Hematopoietic multipotent progenitor cell treated with erythropoietin and hydrocortisone succinate and interleukin-3 and kit ligand, for 6 days (in vitro differentiated cells): ENCODE data around the gene FAM200B.

Experiments
- DNase-seq: peaks from one replicate; pipeline ENCODE4 v3.0.0-alpha.2; 2015

Gene FAM200B

DNA sequence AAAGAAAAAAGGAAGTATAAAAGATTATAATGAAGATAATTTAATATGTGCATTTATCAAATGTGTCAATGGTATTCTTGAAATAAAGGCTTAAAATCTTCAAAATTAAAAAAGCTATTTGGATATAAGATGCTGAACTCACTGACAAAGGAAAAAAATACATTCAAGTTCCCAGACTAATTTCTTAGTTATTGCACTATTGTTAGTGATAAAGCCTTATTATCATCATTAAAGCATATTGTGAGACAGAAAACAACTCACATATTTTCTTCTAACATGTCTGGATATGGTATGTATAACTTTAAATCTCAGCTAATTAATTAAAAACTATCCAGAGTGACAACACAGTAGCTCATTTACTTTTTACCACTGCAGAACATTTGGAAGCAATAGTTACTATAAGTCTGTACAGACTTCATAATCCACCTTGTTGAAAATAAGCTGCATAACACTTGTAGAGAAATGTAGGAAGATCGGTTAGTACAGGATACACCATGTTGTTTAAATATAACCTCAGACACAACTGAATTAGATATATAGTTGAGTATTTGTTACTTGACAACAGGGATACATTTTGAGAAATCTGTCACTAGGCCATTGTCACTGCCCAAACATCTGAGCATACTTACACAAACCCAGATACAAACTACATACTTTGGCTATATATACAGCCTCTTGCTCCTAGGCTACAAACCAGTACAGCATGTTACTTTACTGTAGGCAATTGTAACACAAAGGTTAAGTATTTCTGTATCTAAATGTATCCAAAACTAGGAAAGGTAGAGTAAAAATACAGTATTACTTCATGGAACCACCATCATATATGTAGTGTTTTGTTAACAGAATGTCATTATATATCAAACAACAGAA is 12.8 kb upstream of the FAM200B start:
- DNase-seq = no peak

- DNase-seq = no peak
These were observed 11.1 kb upstream of the FAM200B start for GRCh38 chr4:15670576-15670975.

DNA sequence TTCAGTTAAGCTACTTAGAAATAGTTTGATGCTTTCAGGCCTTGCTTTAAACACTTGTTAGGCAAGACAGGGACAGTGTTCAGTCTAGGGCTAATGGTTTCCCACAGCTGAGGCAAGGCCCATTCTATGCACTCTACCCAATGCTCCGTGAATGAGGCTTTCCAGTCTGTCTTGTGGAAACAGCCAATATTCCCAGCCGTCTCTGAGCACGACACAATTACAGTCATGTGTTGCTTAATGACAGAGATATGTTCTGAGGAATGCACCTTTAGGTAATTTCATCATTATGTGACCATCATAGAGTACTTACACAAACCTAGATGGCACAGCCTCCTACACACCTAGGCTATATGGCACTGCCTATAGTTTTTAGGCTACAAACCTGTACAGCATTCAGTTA is 9.5 kb upstream of the FAM200B start:
- no peak for DNase-seq

DNA sequence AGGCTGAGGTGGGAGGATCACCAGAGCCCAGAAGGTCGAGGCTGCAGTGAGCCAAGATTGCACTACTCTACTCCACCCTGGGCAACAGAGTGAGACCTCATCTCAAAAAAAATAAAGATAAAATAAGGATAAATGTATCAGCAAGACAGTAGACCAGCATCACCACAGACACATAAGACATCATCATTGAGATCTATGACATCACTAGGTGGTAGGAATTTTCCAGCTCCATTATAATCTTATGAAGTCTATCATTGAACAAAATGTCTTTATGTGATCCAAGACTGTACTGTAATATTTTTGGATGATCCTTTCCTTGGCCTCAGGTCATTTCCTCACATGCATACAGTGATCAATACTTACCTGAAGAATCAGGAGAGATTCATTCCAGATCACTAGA is 8.3 kb upstream of the FAM200B start:
- DNase-seq = no peak

DNA sequence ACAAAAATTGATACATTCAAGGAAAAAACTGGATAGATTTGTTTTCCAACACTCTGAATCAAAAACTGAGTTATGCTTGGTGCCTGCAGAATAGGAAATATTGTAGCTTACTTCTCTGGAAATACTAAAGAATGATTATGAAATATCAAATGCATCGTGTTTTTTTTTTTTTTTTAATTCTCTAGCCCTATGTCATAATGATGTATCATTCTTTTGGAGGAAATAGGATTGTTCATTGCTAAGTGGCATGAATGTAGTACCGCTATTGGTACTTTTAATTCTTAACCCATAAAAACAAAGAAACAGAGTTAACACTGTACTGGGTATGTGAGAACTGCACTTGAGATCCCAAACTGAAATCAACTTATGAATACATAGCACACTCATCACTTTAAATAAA is 7.6 kb upstream of the FAM200B start:
- DNase-seq = no peak

- DNase-seq = no peak
These were observed 6.7 kb upstream of the FAM200B start for GRCh38 chr4:15674926-15675325.

DNA sequence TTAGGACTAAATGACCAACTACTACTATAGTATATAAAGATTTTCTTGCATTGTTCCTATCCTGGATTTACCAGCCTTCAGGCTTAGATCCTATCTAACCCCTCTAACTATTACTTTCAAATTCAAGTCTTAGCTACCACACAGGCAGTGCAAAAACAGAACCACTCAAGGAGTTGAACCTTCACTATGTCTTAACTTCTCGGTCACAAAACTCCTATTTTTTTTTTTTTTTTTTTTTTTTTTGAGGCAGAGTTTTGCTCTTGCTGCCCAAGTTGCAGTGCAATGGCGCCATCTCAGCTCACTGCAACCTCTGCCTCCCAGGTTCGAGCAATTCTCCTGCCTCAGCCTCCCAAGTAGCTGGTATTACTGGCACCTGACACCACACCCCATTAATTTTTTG is 6.3 kb upstream of the FAM200B start:
- no peak for DNase-seq

DNA sequence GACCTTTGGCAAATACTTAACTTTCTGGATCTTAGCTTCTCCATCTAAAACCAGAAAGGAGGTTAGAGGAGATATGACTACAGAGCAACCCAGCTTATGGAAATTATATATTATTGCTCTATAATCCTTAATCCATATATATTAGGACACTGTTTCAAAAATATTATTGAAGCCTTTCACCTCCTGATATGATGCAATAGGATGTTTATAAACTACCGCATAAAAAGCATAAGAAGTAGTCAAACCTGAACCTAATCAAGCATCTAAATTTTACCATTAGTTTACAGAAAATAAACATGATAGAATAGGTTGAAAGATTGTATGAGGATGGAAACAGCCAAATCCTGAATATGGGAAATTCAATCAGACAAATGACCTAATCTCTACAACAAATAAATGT is 5.6 kb upstream of the FAM200B start:
- no peak for DNase-seq

DNA sequence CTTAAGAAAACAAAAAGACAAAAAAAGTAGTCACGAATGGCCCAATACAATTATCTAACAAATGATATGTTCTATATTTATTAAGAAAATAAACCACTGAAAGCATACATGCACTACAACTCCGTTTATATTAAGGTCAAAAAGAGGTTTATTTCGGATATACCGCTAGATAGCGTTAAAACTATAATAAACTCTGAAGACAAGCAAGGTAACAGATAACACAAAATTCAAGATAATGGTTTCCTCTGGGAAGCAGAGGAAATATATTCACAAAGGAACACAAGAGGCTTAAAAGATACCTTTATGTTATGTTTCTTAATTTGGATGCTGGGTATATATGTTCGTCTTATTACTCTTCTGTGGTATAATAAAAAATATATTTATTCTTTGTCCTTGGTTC is 4.7 kb upstream of the FAM200B start:
- DNase-seq = no peak

DNA sequence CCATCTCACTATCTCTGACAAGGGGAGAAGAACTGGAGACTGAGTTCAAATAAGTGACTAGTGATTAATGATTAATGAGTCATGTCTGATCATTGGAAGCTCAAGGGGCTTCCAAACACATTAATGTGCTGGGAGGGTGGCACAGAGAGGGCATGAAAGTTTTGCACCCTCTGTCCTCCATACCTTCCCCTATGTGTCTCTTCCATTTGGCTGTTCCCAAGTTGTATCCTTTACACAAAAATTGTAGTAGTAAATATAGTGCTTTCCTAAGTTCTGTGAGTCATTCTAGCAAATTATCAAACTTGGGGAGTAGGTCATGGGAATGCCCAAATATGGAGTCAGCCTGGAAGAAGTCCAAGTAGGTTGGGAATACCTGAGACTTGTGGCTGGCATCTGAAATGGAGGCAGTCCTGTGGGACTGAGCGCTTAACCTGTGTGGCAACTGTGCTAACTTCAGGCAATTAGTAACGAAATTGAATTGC is 4.1 kb upstream of the FAM200B start:
- no peak for DNase-seq

GRCh38 chr4:15681067-15681371 is 608 bp upstream of the FAM200B start:
- no peak for DNase-seq

DNA sequence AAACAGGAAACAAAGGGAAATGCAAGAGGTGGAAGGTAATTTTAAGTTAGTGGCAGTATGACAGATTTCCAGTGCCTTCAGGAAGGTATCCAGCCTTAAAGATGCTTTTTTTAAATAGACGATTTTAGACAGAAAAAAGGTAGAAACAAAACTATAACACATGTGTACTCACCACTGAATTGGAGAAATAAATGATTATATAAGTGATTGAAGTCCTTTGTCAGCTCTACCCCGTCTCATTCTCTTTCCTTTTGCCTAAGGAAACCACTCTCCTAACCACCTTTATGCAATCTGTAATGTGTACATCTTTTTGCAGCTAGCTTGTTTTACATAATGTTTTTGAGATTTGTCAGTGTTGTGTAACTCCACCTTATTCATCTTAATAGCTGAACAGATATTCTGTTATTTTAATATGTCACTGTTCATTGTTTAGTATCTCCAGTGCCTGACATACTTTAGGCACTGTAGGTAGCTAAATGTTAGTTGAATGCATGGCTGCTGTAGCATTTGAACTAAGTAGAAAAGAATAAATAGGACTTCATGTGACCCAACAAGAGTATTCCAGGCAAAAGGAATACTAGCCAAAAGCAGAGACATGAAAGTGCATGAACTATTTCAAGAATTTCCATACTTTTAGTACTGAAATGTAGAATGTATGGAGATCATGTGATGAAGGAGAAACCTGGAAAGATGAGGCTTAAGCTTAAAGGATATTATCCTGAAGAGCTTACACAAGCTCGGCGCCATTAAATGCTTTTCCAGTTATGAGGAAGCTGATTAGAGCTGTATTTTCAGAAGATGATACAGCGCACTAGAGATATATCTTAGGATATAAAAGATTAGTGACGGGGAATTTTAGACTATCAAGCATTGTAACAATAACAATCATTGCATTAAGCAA is 865 bp downstream of the FAM200B start:
- peak; percentile 48 for DNase-seq

GRCh38 chr4:15683143-15683495 is 1.5 kb downstream of the FAM200B start:
- peak; percentile 29 for DNase-seq

GRCh38 chr4:15684498-15684897 is 2.9 kb downstream of the FAM200B start:
- no peak for DNase-seq

DNA sequence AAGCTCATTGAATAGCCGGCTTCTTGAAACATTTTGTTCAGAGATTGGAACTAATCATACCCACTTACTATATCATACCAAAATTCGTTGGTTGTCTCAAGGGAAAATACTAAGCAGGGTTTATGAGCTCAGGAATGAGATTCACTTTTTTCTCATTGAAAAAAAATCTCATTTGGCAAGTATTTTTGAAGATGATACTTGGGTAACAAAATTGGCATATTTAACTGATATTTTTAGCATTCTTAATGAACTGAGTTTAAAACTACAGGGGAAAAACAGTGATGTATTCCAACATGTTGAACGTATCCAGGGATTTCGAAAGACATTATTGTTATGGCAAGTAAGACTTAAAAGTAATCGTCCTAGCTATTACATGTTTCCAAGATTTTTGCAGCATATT is 6.4 kb downstream of the FAM200B start:
- no peak for DNase-seq

GRCh38 chr4:15689540-15689939 is 7.9 kb downstream of the FAM200B start:
- peak; percentile 41 for DNase-seq

- peak; percentile 58 for DNase-seq
These were observed 8.6 kb downstream of the FAM200B start for GRCh38 chr4:15690020-15690809.

DNA sequence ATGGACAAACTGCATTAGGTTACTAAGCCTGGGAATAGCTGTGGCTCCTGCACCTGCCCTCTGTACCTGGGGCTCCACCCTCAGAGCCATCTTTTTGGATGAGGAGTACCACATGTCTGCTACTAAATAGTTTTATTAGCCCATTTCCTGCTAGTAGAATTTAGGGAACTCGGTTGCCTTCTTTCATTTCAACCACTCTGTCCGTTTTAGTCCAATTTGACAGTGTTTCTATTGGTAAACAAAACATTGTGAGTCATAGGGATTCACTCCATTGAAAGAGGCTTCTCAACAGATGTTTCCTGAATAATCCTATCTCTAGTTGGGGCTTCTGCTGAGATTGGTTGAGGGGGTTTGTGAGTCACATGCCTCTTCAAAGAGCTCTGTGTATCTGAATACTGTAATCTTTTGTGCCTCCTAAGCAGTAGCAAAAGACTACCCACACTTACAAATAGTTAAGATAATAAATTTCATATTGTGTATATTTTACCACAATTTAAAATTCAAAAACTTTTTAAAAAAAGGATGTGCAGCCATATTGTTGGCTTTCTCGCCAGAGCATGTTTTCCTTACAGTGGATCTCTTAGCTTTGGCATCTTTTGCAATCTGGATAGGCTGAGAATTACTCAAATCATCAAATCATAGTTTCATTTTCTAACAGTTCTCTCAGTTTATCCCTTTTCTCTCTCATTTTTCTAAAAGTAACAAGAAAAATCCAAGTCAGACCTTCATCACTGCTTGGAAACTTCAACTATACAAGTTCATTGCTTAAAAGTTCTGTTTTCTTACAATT is 9.9 kb downstream of the FAM200B start:
- no peak for DNase-seq

- no peak for DNase-seq
These were observed 11.0 kb downstream of the FAM200B start for GRCh38 chr4:15692602-15693001.

DNA sequence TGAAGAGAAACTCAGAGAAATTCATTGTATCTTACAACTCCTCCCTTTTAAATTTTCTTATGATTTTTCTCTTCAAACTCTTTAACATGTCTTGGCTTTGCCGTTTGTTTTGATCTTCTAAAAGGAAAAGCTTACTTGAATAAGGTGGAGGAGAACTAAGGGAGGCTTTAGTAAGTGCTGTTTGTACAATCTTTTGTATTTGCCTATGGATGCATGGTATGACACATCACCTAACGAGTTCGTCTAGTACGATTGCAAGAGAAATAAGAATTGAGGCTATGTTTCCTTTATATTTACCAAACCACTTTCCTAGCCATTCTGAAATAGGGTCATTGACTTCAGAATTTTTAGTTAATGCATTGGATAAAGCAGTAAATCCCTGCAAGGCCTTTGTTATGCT is 12.8 kb downstream of the FAM200B start:
- no peak for DNase-seq

DNA sequence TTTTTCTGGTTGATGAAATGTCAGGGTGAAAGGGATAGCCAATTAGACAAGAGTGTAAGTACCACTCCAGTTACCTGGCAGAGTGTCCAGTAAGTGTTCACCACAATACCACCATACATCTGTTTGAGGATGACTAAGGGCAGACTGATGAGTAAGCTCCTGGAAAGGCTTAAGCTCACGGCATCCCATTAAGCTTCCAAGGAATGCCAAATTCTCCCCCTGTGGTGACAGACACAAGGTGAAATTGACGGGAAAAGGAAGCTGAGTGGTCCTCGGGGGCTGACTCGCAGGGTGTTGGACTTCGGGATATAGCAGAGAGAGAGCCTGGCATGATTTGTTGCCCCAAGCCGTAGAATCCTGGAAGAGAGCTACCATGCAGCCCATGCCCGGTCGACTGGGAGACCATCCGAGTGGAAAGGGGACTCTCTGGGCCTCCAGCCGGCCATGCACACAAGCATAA is 13.6 kb downstream of the FAM200B start:
- DNase-seq = no peak

GRCh38 chr4:15695729-15696128 is 14.1 kb downstream of the FAM200B start:
- DNase-seq = no peak
